Measurements from ENCODE around the gene PPBP. TPM values are rescaled to one million over a fixed set of nuclear protein-coding genes. Genes with fewer than 3 reads are reported as not detected.

The PPBP gene
- total RNA-seq, 1 experiment from 2014 or later = not detected

Other genes with a start within 250 kb of the PPBP start
- gene CXCL8, start 247.6 kb downstream of the PPBP start, total RNA-seq (2014; rRNA removed; shearing (Covaris generic); ENCODE audit: low replicate concordance) = 7.8 and 7.9 TPM in 2 replicates
- gene CXCL6, start 151.5 kb downstream of the PPBP start, total RNA-seq (2014; rRNA removed; shearing (Covaris generic); ENCODE audit: low replicate concordance) = not detected in 2 replicates
- gene PF4V1, start 134.9 kb downstream of the PPBP start, total RNA-seq (2014; rRNA removed; shearing (Covaris generic); ENCODE audit: low replicate concordance) = not detected in 2 replicates
- 2.7 TPM in 1 of 2 replicates, not detected in the other for gene CXCL1, start 118.8 kb downstream of the PPBP start, total RNA-seq (2014; rRNA removed; shearing (Covaris generic); ENCODE audit: low replicate concordance)
- gene PF4, start 6.2 kb downstream of the PPBP start, total RNA-seq (2014; rRNA removed; shearing (Covaris generic); ENCODE audit: low replicate concordance) = not detected in 2 replicates
- 0.67 and 2.7 TPM in 2 replicates for gene CXCL5, start 10.5 kb upstream of the PPBP start, total RNA-seq (2014; rRNA removed; shearing (Covaris generic); ENCODE audit: low replicate concordance)
- not detected in 2 replicates for gene CXCL3, start 50.5 kb upstream of the PPBP start, total RNA-seq (2014; rRNA removed; shearing (Covaris generic); ENCODE audit: low replicate concordance)
- gene CXCL2, start 111.0 kb upstream of the PPBP start, total RNA-seq (2014; rRNA removed; shearing (Covaris generic); ENCODE audit: low replicate concordance) = 0.44 and 0.67 TPM in 2 replicates
- gene MTHFD2L, start 169.9 kb upstream of the PPBP start, total RNA-seq (2014; rRNA removed; shearing (Covaris generic); ENCODE audit: low replicate concordance) = 9.9 and 11.6 TPM in 2 replicates